PFSK-1 (cell line): Measurements from ENCODE around the gene P4HA3.

ENCODE experiments used
- POLR2AphosphoS5 ChIP-seq: IDR thresholded peaks from 2 replicates; pipeline ENCODE4 v1.6.1; 2012; ENCODE audit warnings: low read depth, mild to moderate bottlenecking, control low read depth, low read length, moderate library complexity
- TF ChIP-seq, protein P1 (sequence below), 2 experiments: IDR thresholded peaks; 2 replicates each; pipeline versions ENCODE4 v1.6.1 to v1.8.0; 2011 to 2012; ENCODE audit warnings: low read depth in 2 of 2, low read length in 2 of 2, control low read depth in 1 of 2, inconsistent platforms in 1 of 2, mild to moderate bottlenecking in 1 of 2, moderate library complexity in 1 of 2; ENCODE audit not compliant: insufficient read depth in 1 of 2

DNA sequence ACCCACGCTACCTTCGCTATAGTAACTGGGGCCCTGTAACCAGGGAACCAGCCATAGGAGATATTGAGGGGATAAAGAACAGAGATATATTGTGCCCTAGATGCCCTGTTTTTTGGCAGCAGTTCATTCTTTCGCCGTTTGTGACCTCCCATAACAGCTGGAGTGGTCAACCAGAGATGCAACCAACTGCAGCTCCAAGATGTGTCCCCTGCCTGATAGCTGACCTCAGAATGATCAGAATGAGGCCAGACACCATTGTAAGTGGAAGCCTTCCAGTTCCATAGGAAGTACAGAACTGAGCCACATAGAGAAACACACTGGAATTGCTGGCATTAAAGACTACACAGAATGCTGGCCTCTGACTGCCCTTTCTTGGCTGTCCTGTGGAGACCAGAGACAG lies 39.2 kb downstream of the P4HA3 start:
- TF ChIP-seq POLR2AphosphoS5 = no peak
- TF ChIP-seq, protein P1, sequence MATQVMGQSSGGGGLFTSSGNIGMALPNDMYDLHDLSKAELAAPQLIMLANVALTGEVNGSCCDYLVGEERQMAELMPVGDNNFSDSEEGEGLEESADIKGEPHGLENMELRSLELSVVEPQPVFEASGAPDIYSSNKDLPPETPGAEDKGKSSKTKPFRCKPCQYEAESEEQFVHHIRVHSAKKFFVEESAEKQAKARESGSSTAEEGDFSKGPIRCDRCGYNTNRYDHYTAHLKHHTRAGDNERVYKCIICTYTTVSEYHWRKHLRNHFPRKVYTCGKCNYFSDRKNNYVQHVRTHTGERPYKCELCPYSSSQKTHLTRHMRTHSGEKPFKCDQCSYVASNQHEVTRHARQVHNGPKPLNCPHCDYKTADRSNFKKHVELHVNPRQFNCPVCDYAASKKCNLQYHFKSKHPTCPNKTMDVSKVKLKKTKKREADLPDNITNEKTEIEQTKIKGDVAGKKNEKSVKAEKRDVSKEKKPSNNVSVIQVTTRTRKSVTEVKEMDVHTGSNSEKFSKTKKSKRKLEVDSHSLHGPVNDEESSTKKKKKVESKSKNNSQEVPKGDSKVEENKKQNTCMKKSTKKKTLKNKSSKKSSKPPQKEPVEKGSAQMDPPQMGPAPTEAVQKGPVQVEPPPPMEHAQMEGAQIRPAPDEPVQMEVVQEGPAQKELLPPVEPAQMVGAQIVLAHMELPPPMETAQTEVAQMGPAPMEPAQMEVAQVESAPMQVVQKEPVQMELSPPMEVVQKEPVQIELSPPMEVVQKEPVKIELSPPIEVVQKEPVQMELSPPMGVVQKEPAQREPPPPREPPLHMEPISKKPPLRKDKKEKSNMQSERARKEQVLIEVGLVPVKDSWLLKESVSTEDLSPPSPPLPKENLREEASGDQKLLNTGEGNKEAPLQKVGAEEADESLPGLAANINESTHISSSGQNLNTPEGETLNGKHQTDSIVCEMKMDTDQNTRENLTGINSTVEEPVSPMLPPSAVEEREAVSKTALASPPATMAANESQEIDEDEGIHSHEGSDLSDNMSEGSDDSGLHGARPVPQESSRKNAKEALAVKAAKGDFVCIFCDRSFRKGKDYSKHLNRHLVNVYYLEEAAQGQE (IDR thresholded peaks at IDR 0.05; ENCODE audit: insufficient read depth in 1 of 2, low read depth in 2 of 2, low read length in 2 of 2) = no peak
